HCT116 (cell line): Measurements from ENCODE around the gene EIPR1. TPM values are rescaled to one million over a fixed set of nuclear protein-coding genes. Genes with fewer than 3 reads are reported as not detected.

Experiments
- ATAC-seq: fragments of 200-7000 bp; cut with Tn5 transposase; 2 replicates; pipeline ENCODE4 v1.9.1; 2020; ENCODE audit warnings: mild to moderate bottlenecking, moderate library complexity
- BruUV-seq: library from RNA; stranded (reverse); fragments of 400-500 nt; replicated peaks from 2 replicates; lab custom pipeline; 2021; lab: Mats Ljungman, UMichigan
- CTCF ChIA-PET: fragments of 300-600 bp; sonication (Branson Sonifier 250); formaldehyde crosslinking; loops from one replicate; lab custom pipeline; 2021; ENCODE audit warnings: antibody characterized with exemption; lab: Charles Lee
- POLR2A ChIA-PET: fragments of 300-600, 350-600 bp; sonication (Branson Sonifier 250); formaldehyde crosslinking; loops from one replicate; lab custom pipeline; 2021; ENCODE audit warnings: antibody characterized with exemption; lab: Charles Lee
- RAD21 ChIA-PET, 2 experiments: fragments of 300-600 bp; sonication (Branson Sonifier 250); formaldehyde crosslinking; loops; one replicate each; lab custom pipeline; 2023; ENCODE audit warnings: low total read pairs in 2 of 2; ENCODE audit not compliant: uncharacterized antibody in 2 of 2, unreplicated experiment in 2 of 2, low non-redundant PET in 1 of 2; lab: Charles Lee
- DNase-seq: peaks from one replicate; pipeline ENCODE4 v3.0.0-alpha.2; 2010; ENCODE audit warnings: low read depth, low spot score
- H2AFZ ChIP-seq: fragments of 200-600 bp; shearing (Covaris generic), sonication (generic); 2 replicates; pipeline ENCODE4 v1.6.1; 2017; ENCODE audit warnings: low read depth, mixed run types, mixed read lengths, antibody characterized with exemption, low read length; ENCODE audit not compliant: poor library complexity, severe bottlenecking
- H3K27ac ChIP-seq: 2 replicates; pipeline ENCODE4 v1.5.1; 2012; ENCODE audit warnings: low read depth, low read length
- H3K27me3 ChIP-seq: fragments of 200-600 bp; sonication (generic); 2 replicates; pipeline ENCODE4 v1.6.1; 2016; ENCODE audit warnings: mixed run types, low read length, mixed read lengths; ENCODE audit not compliant: insufficient read depth
- H3K36me3 ChIP-seq, 2 experiments: fragments of 200-500 bp in 1 of 2; fragments of 200-600 bp in 1 of 2; sonication (Bioruptor generic) in 1 of 2; sonication (generic) in 1 of 2; 2 replicates each; pipeline versions ENCODE4 v1.5.1 to v1.6.1; 2014 to 2016; ENCODE audit warnings: low read length in 2 of 2, inconsistent platforms in 1 of 2, mixed read lengths in 1 of 2, mixed run types in 1 of 2; ENCODE audit not compliant: insufficient read depth in 2 of 2, control insufficient read depth in 1 of 2
- H3K4me1 ChIP-seq, 2 experiments: fragments of 200-600 bp in 1 of 2; sonication (generic) in 1 of 2; 2 replicates each; pipeline versions ENCODE4 v1.5.1 to v1.6.1; 2012 to 2017; ENCODE audit warnings: low read length in 2 of 2, inconsistent platforms in 1 of 2, mild to moderate bottlenecking in 1 of 2, mixed read lengths in 1 of 2, mixed run types in 1 of 2, moderate library complexity in 1 of 2; ENCODE audit not compliant: insufficient read depth in 2 of 2, control insufficient read depth in 1 of 2
- H3K4me2 ChIP-seq: fragments of 200-600 bp; sonication (generic); 2 replicates; pipeline ENCODE4 v1.6.1; 2017; ENCODE audit warnings: mixed run types, low read length, mixed read lengths
- H3K4me3 ChIP-seq, 2 experiments: fragments of 200-600 bp in 1 of 2; sonication (generic) in 1 of 2; replicated peaks in 1 of 2; 2 replicates each; pipeline ENCODE4 v1.5.1; 2011 to 2016; ENCODE audit warnings: low read length in 2 of 2, control low read depth in 1 of 2, low read depth in 1 of 2, mild to moderate bottlenecking in 1 of 2, mixed read lengths in 1 of 2, mixed run types in 1 of 2
- H3K79me2 ChIP-seq: fragments of 200-600 bp; sonication (generic); 2 replicates; pipeline ENCODE4 v1.6.1; 2017; ENCODE audit warnings: mild to moderate bottlenecking, mixed run types, low read length, moderate library complexity, mixed read lengths; ENCODE audit not compliant: insufficient read depth
- H3K9ac ChIP-seq: fragments of 200-600 bp; sonication (generic); 2 replicates; pipeline ENCODE4 v1.6.1; 2016; ENCODE audit warnings: low read length, mixed read lengths
- H3K9me2 ChIP-seq: fragments of 200-600 bp; sonication (generic), shearing (Covaris generic); 2 replicates; pipeline ENCODE4 v1.6.1; 2017; ENCODE audit warnings: mixed run types, mild to moderate bottlenecking, moderate library complexity; ENCODE audit not compliant: insufficient read depth
- H3K9me3 ChIP-seq, 2 experiments: fragments of 200-500 bp in 1 of 2; fragments of 200-600 bp in 1 of 2; sonication (Bioruptor generic) in 1 of 2; sonication (generic) in 1 of 2; 2 replicates each; pipeline ENCODE4 v1.6.1; 2014 to 2017; ENCODE audit warnings: low read length in 2 of 2, mixed read lengths in 2 of 2, inconsistent platforms in 1 of 2, low read depth in 1 of 2, mild to moderate bottlenecking in 1 of 2, mixed run types in 1 of 2, moderate library complexity in 1 of 2; ENCODE audit not compliant: control insufficient read depth in 1 of 2, insufficient read depth in 1 of 2
- H4K20me1 ChIP-seq: fragments of 200-600 bp; sonication (generic), shearing (Covaris generic); 2 replicates; pipeline ENCODE4 v1.6.1; 2017; ENCODE audit warnings: mixed run types, mild to moderate bottlenecking, moderate library complexity; ENCODE audit not compliant: insufficient read depth
- ATF3 ChIP-seq: IDR thresholded peaks from 2 replicates; pipeline ENCODE4 v1.6.1; 2012
- CBX3 ChIP-seq: IDR thresholded peaks from 2 replicates; pipeline ENCODE4 v1.6.1; 2012; ENCODE audit warnings: low read depth
- CEBPB ChIP-seq: IDR thresholded peaks from 2 replicates; pipeline ENCODE4 v1.6.1; 2012; ENCODE audit warnings: low read depth
- EGR1 ChIP-seq: IDR thresholded peaks from 2 replicates; pipeline ENCODE4 v1.6.1; 2012; ENCODE audit warnings: low read depth
- ELF1 ChIP-seq: IDR thresholded peaks from 2 replicates; pipeline ENCODE4 v1.6.1; 2012; ENCODE audit warnings: low read depth, borderline replicate concordance
- EZH2 ChIP-seq: fragments of 200-600 bp; sonication (generic); IDR thresholded peaks from 2 replicates; pipeline ENCODE4 v1.6.1; 2017; ENCODE audit warnings: antibody characterized with exemption, mixed run types
- EZH2phosphoT487 ChIP-seq: fragments of 200-600 bp; IDR thresholded peaks from 2 replicates; pipeline ENCODE4 v1.6.1; 2018; ENCODE audit warnings: antibody characterized with exemption, borderline replicate concordance
- FOSL1 ChIP-seq: IDR thresholded peaks from 2 replicates; pipeline ENCODE4 v1.6.1; 2012; ENCODE audit warnings: low read depth
- JUND ChIP-seq: IDR thresholded peaks from 2 replicates; pipeline ENCODE4 v1.6.1; 2012
- RAD21 ChIP-seq: IDR thresholded peaks from 2 replicates; pipeline ENCODE4 v1.6.1; 2012; ENCODE audit warnings: low read depth, mild to moderate bottlenecking
- REST ChIP-seq: IDR thresholded peaks from 2 replicates; pipeline ENCODE4 v1.6.1; 2012; ENCODE audit warnings: low read depth
- SP1 ChIP-seq: IDR thresholded peaks from 2 replicates; pipeline ENCODE4 v1.6.1; 2012; ENCODE audit warnings: low read depth
- TCF7L2 ChIP-seq: IDR thresholded peaks from 2 replicates; pipeline ENCODE4 v1.7.0; 2011; ENCODE audit warnings: borderline replicate concordance, inconsistent platforms; ENCODE audit not compliant: insufficient read depth, insufficient read length; ENCODE audit errors: extremely low read depth
- YY1 ChIP-seq: IDR thresholded peaks from 2 replicates; pipeline ENCODE4 v1.6.1; 2011; ENCODE audit warnings: low read length, low read depth, moderate library complexity, mild to moderate bottlenecking; ENCODE audit not compliant: insufficient replicate concordance; ENCODE audit errors: extremely low read depth
- ZFX ChIP-seq: fragments of 450-650 bp; IDR thresholded peaks from 2 replicates; pipeline ENCODE4 v1.6.1; 2017
- intact Hi-C: fragments of 100-400 bp; cut with micrococcal nuclease; formaldehyde crosslinking; loops from 2 replicates; pipeline ENCODE4 v1.10.0; 2022
- total RNA-seq: library from RNA; stranded (reverse); gene quantifications from one replicate; pipeline ENCODE4 v1.2.1, GENCODE V29; 2021; ENCODE audit not compliant: unreplicated experiment
- TF ChIP-seq, protein P1 (sequence below): IDR thresholded peaks from 2 replicates; pipeline ENCODE4 v1.6.1; 2012

EIPR1 gene
- total RNA-seq, 1 experiment from 2014 or later, result 36.9 TPM

- DNase-seq (no peak), ATAC-seq (no peak)
- no peak overlapping the region for H3K4me2 ChIP-seq
- BruUV-seq, result no TSS peak
- H4K20me1 ChIP-seq, result no peaks in the 10 kb centered on the region
- no peaks in the 10 kb centered on the region; a peak in 1 of 4 replicates for H3K36me3 ChIP-seq
- no peaks in the 10 kb centered on the region for H3K4me1 ChIP-seq
- intact Hi-C loops, result no loop called here
- no peaks in the 10 kb centered on the region for H3K9me3 ChIP-seq
- H2AFZ ChIP-seq, result no peak overlapping the region
- ChIA-PET POLR2A (no interaction called here), CTCF (no interaction called here), RAD21 (no interaction called here)
- no peaks in the 10 kb centered on the region for H3K27me3 ChIP-seq
- no peak overlapping the region for H3K27ac ChIP-seq
- H3K9ac ChIP-seq, result no peak overlapping the region
- TF ChIP-seq ELF1, result no peak
- TF ChIP-seq FOSL1, result no peak
- TF ChIP-seq ATF3, result no peak
- TF ChIP-seq EZH2, result no peak
- no peak for TF ChIP-seq ZFX
- no peak for TF ChIP-seq REST
- no peak for TF ChIP-seq YY1
- no peak for TF ChIP-seq RAD21
- TF ChIP-seq EZH2phosphoT487, result no peak
- no peak for TF ChIP-seq CBX3
- no peak for TF ChIP-seq JUND
- TF ChIP-seq TCF7L2, result no peak
- TF ChIP-seq CEBPB, result no peak
- TF ChIP-seq, protein P1, sequence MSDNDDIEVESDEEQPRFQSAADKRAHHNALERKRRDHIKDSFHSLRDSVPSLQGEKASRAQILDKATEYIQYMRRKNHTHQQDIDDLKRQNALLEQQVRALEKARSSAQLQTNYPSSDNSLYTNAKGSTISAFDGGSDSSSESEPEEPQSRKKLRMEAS, result no peak
- no peak for TF ChIP-seq EGR1
- no peak for TF ChIP-seq SP1
- no peak overlapping the region for H3K4me3 ChIP-seq
- H3K9me2 ChIP-seq, result no peaks in the 10 kb centered on the region
- H3K79me2 ChIP-seq, result no peaks in the 10 kb centered on the region
Measured at GRCh38 chr2:3175568-3175955, 202.1 kb downstream of the EIPR1 start.
